ENCODE measurements around the gene SPRYD4.

Gene SPRYD4

GRCh38 chr12:56431288-56431687 lies 37.1 kb upstream of the SPRYD4 start:
- Histone ChIP-seq H2BK12ac (ENCODE audit: low read length) (no peak overlapping the region), H2BK5ac (ENCODE audit: low read length) (no peak overlapping the region), H2AK5ac (ENCODE audit: low read depth, low read length) (no peak overlapping the region), H3K9me3 (replicated peaks in 1 of 2; ENCODE audit: control insufficient read depth in 2 of 2, insufficient read depth in 1 of 2, low read depth in 1 of 2, low read length in 2 of 2) (no peaks in the 10 kb centered on the region), H3K9ac (ENCODE audit: low read depth, low read length, poor library complexity) (no peak overlapping the region), H3K27me3 (ENCODE audit: control insufficient read depth in 3 of 3, insufficient read depth in 3 of 3, low read depth in 1 of 3, low read length in 3 of 3) (no peaks in the 10 kb centered on the region), H3K4ac (ENCODE audit: low read length) (no peak overlapping the region), H3K27ac (replicated peaks; ENCODE audit: low read length) (no peak overlapping the region), H3K14ac (ENCODE audit: low read length) (no peak overlapping the region), H2BK120ac (ENCODE audit: low read depth, low read length) (no peak overlapping the region), H3K23ac (ENCODE audit: low read depth, low read length, poor library complexity) (no peak overlapping the region), H3K4me3 (ENCODE audit: low read length in 2 of 2) (no peak overlapping the region), H3K36me3 (replicated peaks in 1 of 2; ENCODE audit: control insufficient read depth in 2 of 2, insufficient read depth in 2 of 2, low read length in 2 of 2) (peaks cover 36 to 75% of the 10 kb centered on the region in 2 donors), H2AFZ (ENCODE audit: low read length) (no peak overlapping the region), H4K91ac (ENCODE audit: low read depth, low read length, poor library complexity) (no peak overlapping the region), H3K4me2 (ENCODE audit: insufficient read depth, low read length, poor library complexity, severe bottlenecking) (no peak overlapping the region), H3K4me1 (ENCODE audit: control insufficient read depth in 2 of 2, insufficient read depth in 1 of 2, low read depth in 1 of 2, low read length in 2 of 2) (no peaks in the 10 kb centered on the region), H3K18ac (ENCODE audit: low read length) (no peak overlapping the region), H4K8ac (ENCODE audit: low read depth, low read length) (no peak overlapping the region), H3K79me1 (ENCODE audit: low read depth, low read length) (peaks cover 3% of the 10 kb centered on the region), H2BK15ac (ENCODE audit: low read length) (no peak overlapping the region)
- no peak for DNase-seq (ENCODE audit: low spot score)
- WGBS, 2 donors (ENCODE audit: extremely low coverage in 2 of 2, insufficient read length in 2 of 2, insufficient replicate concordance in 1 of 2) = no CpG with 5 or more reads among the region's 11 CpGs

DNA sequence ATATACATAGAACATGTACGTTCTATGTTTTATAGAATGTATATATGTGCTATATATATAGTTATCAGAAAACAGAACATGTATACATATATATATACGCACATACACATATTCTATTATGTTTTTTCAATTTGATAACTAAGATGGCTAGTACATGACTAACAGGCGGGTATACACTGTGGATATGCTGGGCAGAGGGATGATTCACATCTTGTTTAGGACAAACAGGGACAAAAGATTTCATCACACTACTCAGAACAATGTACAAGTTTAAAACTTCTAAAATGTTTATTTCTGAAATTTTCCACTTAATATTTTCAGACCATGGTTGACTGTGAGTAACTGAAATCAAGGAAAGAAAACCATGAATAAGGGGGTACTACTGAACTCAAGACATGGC lies 36.5 kb upstream of the SPRYD4 start:
- peaks cover 3% of the 10 kb centered on the region for H3K79me1 ChIP-seq (ENCODE audit: low read depth, low read length)
- H2BK5ac ChIP-seq (ENCODE audit: low read length) = no peak overlapping the region
- H3K4me2 ChIP-seq (ENCODE audit: insufficient read depth, low read length, poor library complexity, severe bottlenecking) = no peak overlapping the region
- no peak overlapping the region for H2BK120ac ChIP-seq (ENCODE audit: low read depth, low read length)
- no peak overlapping the region for H4K8ac ChIP-seq (ENCODE audit: low read depth, low read length)
- H4K91ac ChIP-seq (ENCODE audit: low read depth, low read length, poor library complexity) = no peak overlapping the region
- peaks cover 36 to 75% of the 10 kb centered on the region in 2 donors for H3K36me3 ChIP-seq (replicated peaks in 1 of 2; ENCODE audit: control insufficient read depth in 2 of 2, insufficient read depth in 2 of 2, low read length in 2 of 2)
- no peak overlapping the region for H3K14ac ChIP-seq (ENCODE audit: low read length)
- no peak overlapping the region for H2AK5ac ChIP-seq (ENCODE audit: low read depth, low read length)
- H3K27ac ChIP-seq (replicated peaks; ENCODE audit: low read length) = no peak overlapping the region
- DNase-seq (ENCODE audit: low spot score) = no peak
- H3K4me3 ChIP-seq (ENCODE audit: low read length in 2 of 2) = no peak overlapping the region
- no CpG with 5 or more reads among the region's 3 CpGs for WGBS, 2 donors (ENCODE audit: extremely low coverage in 2 of 2, insufficient read length in 2 of 2, insufficient replicate concordance in 1 of 2)
- no peaks in the 10 kb centered on the region for H3K27me3 ChIP-seq (ENCODE audit: control insufficient read depth in 3 of 3, insufficient read depth in 3 of 3, low read depth in 1 of 3, low read length in 3 of 3)
- no peak overlapping the region for H3K23ac ChIP-seq (ENCODE audit: low read depth, low read length, poor library complexity)
- no peak overlapping the region for H2BK15ac ChIP-seq (ENCODE audit: low read length)
- H2BK12ac ChIP-seq (ENCODE audit: low read length) = no peak overlapping the region
- no peak overlapping the region for H3K18ac ChIP-seq (ENCODE audit: low read length)
- H2AFZ ChIP-seq (ENCODE audit: low read length) = no peak overlapping the region
- no peak overlapping the region for H3K4ac ChIP-seq (ENCODE audit: low read length)
- no peaks in the 10 kb centered on the region for H3K4me1 ChIP-seq (ENCODE audit: control insufficient read depth in 2 of 2, insufficient read depth in 1 of 2, low read depth in 1 of 2, low read length in 2 of 2)
- no peak overlapping the region for H3K9ac ChIP-seq (ENCODE audit: low read depth, low read length, poor library complexity)
- H3K9me3 ChIP-seq (replicated peaks in 1 of 2; ENCODE audit: control insufficient read depth in 2 of 2, insufficient read depth in 1 of 2, low read depth in 1 of 2, low read length in 2 of 2) = no peaks in the 10 kb centered on the region

DNA sequence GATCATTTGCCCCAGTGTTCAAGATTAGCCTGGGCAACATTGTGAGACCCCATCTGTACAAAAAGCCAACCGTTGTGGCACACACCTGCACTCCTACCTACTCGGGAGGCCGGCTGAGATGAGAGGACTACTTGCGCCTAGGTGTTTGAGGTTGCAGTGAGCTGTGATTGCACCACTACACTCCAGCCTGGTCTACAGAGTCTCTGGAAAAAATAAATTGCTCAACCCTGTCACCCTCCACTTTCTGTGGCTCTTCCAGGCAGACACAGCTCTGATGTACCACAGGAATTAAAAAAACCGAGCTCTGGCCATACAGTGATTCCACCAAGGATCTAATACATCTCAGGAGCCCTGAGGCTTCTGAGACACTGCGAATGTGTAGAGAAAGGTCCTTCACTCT lies 33.5 kb upstream of the SPRYD4 start:
- Histone ChIP-seq H3K23ac (ENCODE audit: low read depth, low read length, poor library complexity) (no peak overlapping the region), H2BK5ac (ENCODE audit: low read length) (no peak overlapping the region), H3K4me1 (ENCODE audit: control insufficient read depth in 2 of 2, insufficient read depth in 1 of 2, low read depth in 1 of 2, low read length in 2 of 2) (no peaks in the 10 kb centered on the region), H3K9me3 (replicated peaks in 1 of 2; ENCODE audit: control insufficient read depth in 2 of 2, insufficient read depth in 1 of 2, low read depth in 1 of 2, low read length in 2 of 2) (no peaks in the 10 kb centered on the region), H4K91ac (ENCODE audit: low read depth, low read length, poor library complexity) (no peak overlapping the region), H2BK15ac (ENCODE audit: low read length) (no peak overlapping the region), H3K4me3 (ENCODE audit: low read length in 2 of 2) (no peak overlapping the region), H3K9ac (ENCODE audit: low read depth, low read length, poor library complexity) (no peak overlapping the region), H2AFZ (ENCODE audit: low read length) (no peak overlapping the region), H4K8ac (ENCODE audit: low read depth, low read length) (no peak overlapping the region), H3K4me2 (ENCODE audit: insufficient read depth, low read length, poor library complexity, severe bottlenecking) (no peak overlapping the region), H3K14ac (ENCODE audit: low read length) (no peak overlapping the region), H2AK5ac (ENCODE audit: low read depth, low read length) (no peak overlapping the region), H3K79me1 (ENCODE audit: low read depth, low read length) (peaks cover 3% of the 10 kb centered on the region), H2BK12ac (ENCODE audit: low read length) (no peak overlapping the region), H2BK120ac (ENCODE audit: low read depth, low read length) (no peak overlapping the region), H3K4ac (ENCODE audit: low read length) (no peak overlapping the region), H3K27ac (replicated peaks; ENCODE audit: low read length) (no peak overlapping the region), H3K18ac (ENCODE audit: low read length) (no peak overlapping the region), H3K27me3 (ENCODE audit: control insufficient read depth in 3 of 3, insufficient read depth in 3 of 3, low read depth in 1 of 3, low read length in 3 of 3) (no peaks in the 10 kb centered on the region), H3K36me3 (replicated peaks in 1 of 2; ENCODE audit: control insufficient read depth in 2 of 2, insufficient read depth in 2 of 2, low read length in 2 of 2) (peaks cover 21 to 47% of the 10 kb centered on the region in 2 donors)
- DNase-seq (ENCODE audit: low spot score) = no peak
- no CpG with 5 or more reads among the region's 6 CpGs for WGBS, 2 donors (ENCODE audit: extremely low coverage in 2 of 2, insufficient read length in 2 of 2, insufficient replicate concordance in 1 of 2)

GRCh38 chr12:56437430-56438176 lies 30.8 kb upstream of the SPRYD4 start:
- WGBS, 2 donors (ENCODE audit: extremely low coverage in 2 of 2, insufficient read length in 2 of 2, insufficient replicate concordance in 1 of 2) = no CpG with 5 or more reads among the region's 11 CpGs
- Histone ChIP-seq H4K91ac (ENCODE audit: low read depth, low read length, poor library complexity) (no peak overlapping the region), H3K18ac (ENCODE audit: low read length) (no peak overlapping the region), H2BK15ac (ENCODE audit: low read length) (no peak overlapping the region), H3K36me3 (replicated peaks in 1 of 2; ENCODE audit: control insufficient read depth in 2 of 2, insufficient read depth in 2 of 2, low read length in 2 of 2) (peaks cover 7 to 42% of the 10 kb centered on the region in 2 donors), H3K4ac (ENCODE audit: low read length) (no peak overlapping the region), H3K9me3 (replicated peaks in 1 of 2; ENCODE audit: control insufficient read depth in 2 of 2, insufficient read depth in 1 of 2, low read depth in 1 of 2, low read length in 2 of 2) (peaks cover 0 to 2% of the 10 kb centered on the region in 2 donors), H3K14ac (ENCODE audit: low read length) (no peak overlapping the region), H3K23ac (ENCODE audit: low read depth, low read length, poor library complexity) (no peak overlapping the region), H3K4me3 (ENCODE audit: low read length in 2 of 2) (no peak overlapping the region), H3K27ac (replicated peaks; ENCODE audit: low read length) (no peak overlapping the region), H2BK12ac (ENCODE audit: low read length) (no peak overlapping the region), H4K8ac (ENCODE audit: low read depth, low read length) (no peak overlapping the region), H3K4me2 (ENCODE audit: insufficient read depth, low read length, poor library complexity, severe bottlenecking) (no peak overlapping the region), H2BK5ac (ENCODE audit: low read length) (no peak overlapping the region), H2AFZ (ENCODE audit: low read length) (no peak overlapping the region), H3K27me3 (ENCODE audit: control insufficient read depth in 3 of 3, insufficient read depth in 3 of 3, low read depth in 1 of 3, low read length in 3 of 3) (no peaks in the 10 kb centered on the region), H3K9ac (ENCODE audit: low read depth, low read length, poor library complexity) (no peak overlapping the region), H3K4me1 (ENCODE audit: control insufficient read depth in 2 of 2, insufficient read depth in 1 of 2, low read depth in 1 of 2, low read length in 2 of 2) (no peaks in the 10 kb centered on the region), H3K79me1 (ENCODE audit: low read depth, low read length) (peaks cover 6% of the 10 kb centered on the region), H2BK120ac (ENCODE audit: low read depth, low read length) (no peak overlapping the region), H2AK5ac (ENCODE audit: low read depth, low read length) (no peak overlapping the region)
- DNase-seq (ENCODE audit: low spot score) = no peak
